ENCODE results near the gene CCDC102A. TPM values are rescaled to one million over a fixed set of nuclear protein-coding genes. Genes with fewer than 3 reads are reported as not detected.

CCDC102A gene
- total RNA-seq, 1 experiment from 2014 or later: 5.2 TPM

GRCh38 chr16:57462209-57462977, 74.0 kb downstream of the CCDC102A start, which contains the start of gene POLR2C:
Gene POLR2C, plus strand, starts transcription at chr16:57462679. Its CDS starts 46 bp downstream, at chr16:57462725.
- peaks cover 4% of the 10 kb centered on the region for H3K4me1 Mint-ChIP-seq
- no peaks in the 10 kb centered on the region for H3K9me3 Mint-ChIP-seq
- ChIA-PET POLR2A (interaction anchor here (0.7 to 1.6 kb wide), 5 partner anchors 14 to 66 kb away, joined by 3 to 9 read pairs (median 5); partner anchors contain the start of genes CIAPIN1 and COQ9), CTCF (interaction anchor here (0.5 to 5.1 kb wide), 36 partner anchors 11 to 631 kb away, joined by 3 to 71 read pairs (median 5); partner anchors contain the start of genes CCDC102A, CIAPIN1, COQ9 and CX3CL1)
- DNase-seq (ENCODE audit: low spot score): peak; percentile 94
- no peaks in the 10 kb centered on the region for H3K27me3 Mint-ChIP-seq (ENCODE audit: low read depth)
- H3K36me3 Mint-ChIP-seq: peaks cover 44% of the 10 kb centered on the region
- H3K27ac Mint-ChIP-seq: peak within 1 kb of the TSS; percentile 99
- peak; percentile 93 for ATAC-seq
- H3K4me3 Mint-ChIP-seq: peak within 1 kb of the TSS; percentile 100
- TF ChIP-seq TEAD1 (CRISPR knock-in tag; IDR thresholded peaks at IDR 0.05) (peak; percentile 85; the same call in 1 of the 2 replicates), KAT7 (CRISPR knock-in tag; IDR thresholded peaks at IDR 0.05; ENCODE audit: borderline replicate concordance) (0 out of 2 replicates have a peak, but pooled peaks have one; percentile 68), SP1 (CRISPR knock-in tag; conservative IDR thresholded peaks at IDR 0.05) (peak; percentile 74), MLX (CRISPR knock-in tag; IDR thresholded peaks at IDR 0.05) (peak; percentile 83; the same call in 1 of the 2 replicates), ZSCAN18 (CRISPR knock-in tag; IDR thresholded peaks at IDR 0.05) (no peak), ZBTB43 (CRISPR knock-in tag; IDR thresholded peaks at IDR 0.05) (peak; percentile 83), OVOL2 (CRISPR knock-in tag; IDR thresholded peaks at IDR 0.05; ENCODE audit: borderline replicate concordance) (0 out of 2 replicates have a peak, but pooled peaks have one; percentile 67), HMGXB4 (CRISPR knock-in tag; IDR thresholded peaks at IDR 0.05) (peak; percentile 87), FOXK1 (CRISPR knock-in tag; IDR thresholded peaks at IDR 0.05) (peak; percentile 90), E2F5 (CRISPR knock-in tag; IDR thresholded peaks at IDR 0.05) (peak; percentile 68; the same call in 1 of the 2 replicates), CREM (CRISPR knock-in tag; IDR thresholded peaks at IDR 0.05) (peak; percentile 72), ARID4B (CRISPR knock-in tag; IDR thresholded peaks at IDR 0.05; ENCODE audit: borderline replicate concordance) (peak; percentile 83; the same call in 1 of the 2 replicates), MAX (CRISPR knock-in tag; IDR thresholded peaks at IDR 0.05) (peak; percentile 78), USF1 (CRISPR knock-in tag; IDR thresholded peaks at IDR 0.05) (no peak), ATF1 (CRISPR knock-in tag; IDR thresholded peaks at IDR 0.05) (0 out of 2 replicates have a peak, but pooled peaks have one; percentile 38), HMGA2 (CRISPR knock-in tag; IDR thresholded peaks at IDR 0.05) (no peak), CTCF (IDR thresholded peaks at IDR 0.05) (peak; percentile 95), NFATC4 (CRISPR knock-in tag; IDR thresholded peaks at IDR 0.05) (no peak), MYBL2 (CRISPR knock-in tag; IDR thresholded peaks at IDR 0.05) (peak; percentile 86), ZNF232 (CRISPR knock-in tag; IDR thresholded peaks at IDR 0.05) (0 out of 2 replicates have a peak, but pooled peaks have one; percentile 34), NFE2L1 (CRISPR knock-in tag; IDR thresholded peaks at IDR 0.05) (peak; percentile 90), GABPB1 (CRISPR knock-in tag; IDR thresholded peaks at IDR 0.05) (peak; percentile 88), ZNF138 (CRISPR knock-in tag; conservative IDR thresholded peaks at IDR 0.05) (no peak)

Measured in WTC11 (cell line).